Nephron progenitor cell (in vitro differentiated cells): ENCODE results near the gene AOPEP.

Source experiments
- DNase-seq: peaks from one replicate; pipeline ENCODE4 v3.0.0; 2021
- H3K27ac Mint-ChIP-seq: 2 replicates; pipeline ENCODE4 v1.8.0; 2021; ENCODE audit warnings: mild to moderate bottlenecking, moderate library complexity, mixed read lengths
- H3K27me3 Mint-ChIP-seq: 2 replicates; pipeline ENCODE4 v1.8.0; 2021; ENCODE audit warnings: mild to moderate bottlenecking, low read depth, mixed read lengths; ENCODE audit not compliant: poor library complexity
- H3K36me3 Mint-ChIP-seq: 2 replicates; pipeline ENCODE4 v1.8.0; 2021; ENCODE audit warnings: low read depth, mixed read lengths
- H3K4me1 Mint-ChIP-seq: 2 replicates; pipeline ENCODE4 v1.8.0; 2021; ENCODE audit warnings: mixed read lengths
- H3K4me3 Mint-ChIP-seq: 2 replicates; pipeline ENCODE4 v1.8.0; 2021; ENCODE audit warnings: mild to moderate bottlenecking, moderate library complexity, mixed read lengths
- H3K9me3 Mint-ChIP-seq: 2 replicates; pipeline ENCODE4 v1.8.0; 2021; ENCODE audit warnings: mild to moderate bottlenecking, moderate library complexity, mixed read lengths
- CTCF ChIP-seq: fragments of 200-600 bp; sonication (generic); IDR thresholded peaks from 2 replicates; pipeline ENCODE4 v1.5.0; 2021; ENCODE audit warnings: antibody characterized with exemption

AOPEP gene

GRCh38 chr9:94903961-94904421, 177.5 kb downstream of the AOPEP start:
- H3K36me3 Mint-ChIP-seq, result no peaks in the 10 kb centered on the region
- TF ChIP-seq CTCF, result no peak
- no peaks in the 10 kb centered on the region for H3K9me3 Mint-ChIP-seq
- DNase-seq, result no peak
- H3K4me3 Mint-ChIP-seq, result no peak overlapping the region
- H3K27ac Mint-ChIP-seq, result no peak overlapping the region
- no peaks in the 10 kb centered on the region for H3K27me3 Mint-ChIP-seq
- H3K4me1 Mint-ChIP-seq, result peaks cover 79% of the 10 kb centered on the region

DNA sequence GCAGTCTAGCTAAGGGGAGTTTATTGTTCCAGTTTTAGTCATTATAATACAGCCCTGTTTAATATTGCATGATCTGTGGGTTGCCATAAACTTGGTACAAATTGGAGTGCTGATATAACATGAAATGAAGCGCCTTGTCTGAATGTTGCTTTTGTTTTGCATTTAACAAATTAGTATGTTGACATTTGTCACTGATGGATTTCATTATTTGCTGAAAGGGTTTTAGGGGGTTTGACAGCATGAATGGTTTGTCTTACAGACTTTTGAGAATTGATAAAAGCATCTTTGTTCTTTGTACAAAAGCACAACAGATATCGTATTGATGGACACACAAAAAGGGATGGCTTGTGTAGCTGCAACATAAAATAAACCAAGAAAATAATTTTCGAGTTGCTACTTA, 178.3 kb downstream of the AOPEP start:
- no peaks in the 10 kb centered on the region for H3K27me3 Mint-ChIP-seq
- H3K9me3 Mint-ChIP-seq, result no peaks in the 10 kb centered on the region
- peaks cover 85% of the 10 kb centered on the region for H3K4me1 Mint-ChIP-seq
- no peak overlapping the region for H3K27ac Mint-ChIP-seq
- no peak for DNase-seq
- H3K36me3 Mint-ChIP-seq, result no peaks in the 10 kb centered on the region
- H3K4me3 Mint-ChIP-seq, result no peak overlapping the region
- TF ChIP-seq CTCF, result no peak

GRCh38 chr9:94905606-94906005, 179.1 kb downstream of the AOPEP start:
- no peak overlapping the region for H3K4me3 Mint-ChIP-seq
- peaks cover 85% of the 10 kb centered on the region for H3K4me1 Mint-ChIP-seq
- no peaks in the 10 kb centered on the region for H3K36me3 Mint-ChIP-seq
- H3K9me3 Mint-ChIP-seq, result no peaks in the 10 kb centered on the region
- TF ChIP-seq CTCF, result no peak
- DNase-seq, result no peak
- H3K27ac Mint-ChIP-seq, result no peak overlapping the region
- no peaks in the 10 kb centered on the region for H3K27me3 Mint-ChIP-seq

DNA sequence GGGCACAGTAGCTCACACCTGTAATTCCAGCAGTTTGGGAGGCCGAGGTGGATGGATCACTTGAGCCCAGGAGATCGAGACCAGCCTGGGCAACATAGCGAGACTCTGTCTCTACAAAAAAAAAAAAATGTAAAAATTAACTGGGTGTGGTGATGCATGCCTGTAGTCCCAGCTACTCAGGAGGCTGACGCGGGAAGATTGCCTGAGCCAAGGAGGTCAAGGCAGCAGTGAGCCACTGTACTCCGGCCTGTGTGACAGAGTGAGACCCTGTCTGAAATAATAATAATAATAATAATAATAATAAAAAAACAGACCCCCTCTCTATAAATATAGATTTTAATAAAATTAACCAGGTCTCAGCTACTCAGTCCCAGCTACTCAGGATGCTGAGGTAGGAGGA, 179.7 kb downstream of the AOPEP start:
- H3K27me3 Mint-ChIP-seq, result no peaks in the 10 kb centered on the region
- DNase-seq, result no peak
- H3K36me3 Mint-ChIP-seq, result no peaks in the 10 kb centered on the region
- H3K4me3 Mint-ChIP-seq, result no peak overlapping the region
- no peak for TF ChIP-seq CTCF
- H3K4me1 Mint-ChIP-seq, result peaks cover 85% of the 10 kb centered on the region
- no peaks in the 10 kb centered on the region for H3K9me3 Mint-ChIP-seq
- no peak overlapping the region for H3K27ac Mint-ChIP-seq

DNA sequence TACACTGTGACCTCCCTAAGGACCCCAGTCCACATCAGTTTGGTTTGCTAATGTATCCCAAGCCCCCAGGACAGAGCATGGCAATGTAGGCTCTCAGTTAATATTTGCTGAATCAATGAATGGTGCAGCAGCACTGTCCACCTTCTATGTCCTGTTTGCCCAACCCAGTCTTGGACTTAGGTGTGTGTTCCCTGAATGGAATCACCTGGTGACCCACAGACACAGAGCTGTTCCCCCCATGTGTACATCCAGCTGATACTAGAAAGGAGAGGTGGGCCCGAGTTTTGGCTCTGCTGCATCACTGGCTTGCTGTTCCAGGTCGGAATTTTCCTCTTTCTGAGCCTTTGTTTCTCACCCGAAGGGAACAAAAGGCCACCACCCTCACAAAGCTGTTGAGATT, 180.2 kb downstream of the AOPEP start:
- no peak overlapping the region for H3K4me3 Mint-ChIP-seq
- H3K27me3 Mint-ChIP-seq, result no peaks in the 10 kb centered on the region
- DNase-seq, result no peak
- H3K36me3 Mint-ChIP-seq, result no peaks in the 10 kb centered on the region
- TF ChIP-seq CTCF, result no peak
- H3K4me1 Mint-ChIP-seq, result peaks cover 83% of the 10 kb centered on the region
- no peak overlapping the region for H3K27ac Mint-ChIP-seq
- H3K9me3 Mint-ChIP-seq, result no peaks in the 10 kb centered on the region

DNA sequence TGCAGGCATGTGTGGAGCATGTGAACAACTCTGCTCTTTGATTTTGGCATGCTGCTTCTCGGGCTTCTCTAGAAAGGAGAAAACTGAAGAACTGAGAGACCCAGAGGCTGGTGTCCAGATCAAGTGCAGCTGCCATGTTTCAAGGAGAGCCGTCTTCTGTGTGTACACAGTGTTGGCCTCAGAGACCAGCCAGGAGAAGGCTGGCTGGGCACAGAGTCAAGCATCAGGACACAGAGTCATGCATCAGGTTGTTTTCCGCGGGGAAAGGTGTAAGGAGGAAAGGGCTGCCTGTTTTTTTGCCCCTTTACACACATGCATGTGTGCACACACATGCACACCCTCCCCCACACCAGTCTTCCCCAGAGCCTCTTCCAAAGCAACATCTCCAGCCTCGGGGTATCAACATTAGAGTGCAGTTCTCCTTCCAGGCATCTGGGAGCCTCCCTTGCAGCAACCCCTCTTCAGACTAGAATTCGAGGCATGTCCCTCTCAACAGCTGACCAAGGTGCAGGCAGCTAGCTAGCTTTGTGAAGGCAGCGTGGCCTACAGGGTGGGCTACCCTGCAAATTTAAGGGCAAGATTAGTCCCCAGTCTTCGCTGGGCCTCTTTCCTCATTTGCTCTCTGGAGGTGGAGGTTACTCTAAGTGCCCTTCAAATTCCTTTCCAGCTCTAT, 180.9 kb downstream of the AOPEP start:
- H3K27ac Mint-ChIP-seq, result peak overlapping the region; percentile 72
- H3K4me3 Mint-ChIP-seq, result no peak overlapping the region
- H3K4me1 Mint-ChIP-seq, result peaks cover 83% of the 10 kb centered on the region

More for the DNA sequence above, 180.9 kb downstream of the AOPEP start:
- Mint-ChIP-seq H3K9me3 (no peaks in the 10 kb centered on the region), H3K27me3 (no peaks in the 10 kb centered on the region), H3K36me3 (no peaks in the 10 kb centered on the region)
- no peak for TF ChIP-seq CTCF
- no peak for DNase-seq
